Thoracic aorta (tissue), 2 donors: ENCODE measurements around the gene HPS1. TPM values are rescaled to one million over a fixed set of nuclear protein-coding genes. Genes with fewer than 3 reads are reported as not detected.

Source experiments
- ATAC-seq: fragments of 150-250 bp; one replicate; pipeline ENCODE4 v1.8.0; 2017; ENCODE audit warnings: low read depth; ENCODE audit not compliant: insufficient number of reproducible peaks, low FRiP score
- DNase-seq: peaks from one replicate; pipeline ENCODE4 v3.0.0-alpha.2; 2020; ENCODE audit warnings: low spot score
- H3K27ac ChIP-seq, 2 donors: fragments of 200-600 bp; sonication (generic); 1 replicate in 1 of 2; 2 replicates in 1 of 2; pipeline ENCODE4 v1.5.1; 2016; ENCODE audit warnings: mild to moderate bottlenecking in 2 of 2, moderate library complexity in 2 of 2
- H3K27me3 ChIP-seq: fragments of 200-600 bp; sonication (generic); replicated peaks from 2 replicates; pipeline ENCODE4 v1.6.0; 2016; ENCODE audit warnings: mild to moderate bottlenecking; ENCODE audit not compliant: insufficient read depth
- H3K36me3 ChIP-seq: fragments of 200-600 bp; sonication (generic); one replicate; pipeline ENCODE4 v1.5.1; 2016
- H3K4me1 ChIP-seq, 2 donors: fragments of 200-600 bp; sonication (generic); 1 replicate in 1 of 2; 2 replicates in 1 of 2; pipeline versions ENCODE4 v1.5.1 to v1.6.0; 2016; ENCODE audit warnings: low read depth in 2 of 2, mild to moderate bottlenecking in 1 of 2; ENCODE audit not compliant: control insufficient read depth in 1 of 2
- H3K4me3 ChIP-seq: fragments of 200-600 bp; sonication (generic); 2 replicates; pipeline ENCODE4 v1.5.1; 2016; ENCODE audit warnings: mild to moderate bottlenecking
- H3K9me3 ChIP-seq: fragments of 200-600 bp; sonication (generic); 2 replicates; pipeline ENCODE4 v1.5.1; 2016
- CTCF ChIP-seq: fragments of 200-600 bp; sonication (generic); IDR thresholded peaks from one replicate; pipeline ENCODE4 v1.5.1; 2019; ENCODE audit warnings: antibody characterized with exemption
- total RNA-seq, 2 donors: library from RNA; depleted of rRNA; stranded (reverse); fragments of >200 nt; gene quantifications; one replicate each; pipeline versions ENCODE4 v1.1.0 to v1.2.3, GENCODE V29; 2016

The HPS1 gene
- total RNA-seq, 2 donors from 2014 or later, result 60.1 to 79.3 TPM

- Histone ChIP-seq H3K27ac (no peak overlapping the region), H3K4me1 (no peaks in the 10 kb centered on the region)
- ATAC-seq, result no peak
These were observed 42.8 kb downstream of the HPS1 start for GRCh38 chr10:98403812-98404504.

GRCh38 chr10:98402931-98403718 is 43.6 kb downstream of the HPS1 start:
- Histone ChIP-seq H3K9me3 (no peaks in the 10 kb centered on the region), H3K27me3 (no peaks in the 10 kb centered on the region), H3K4me3 (no peak overlapping the region), H3K4me1 (no peaks in the 10 kb centered on the region), H3K36me3 (peaks cover 5% of the 10 kb centered on the region), H3K27ac (no peak overlapping the region)
- TF ChIP-seq CTCF, result no peak
- DNase-seq, result no peak
- no peak for ATAC-seq

More at GRCh38 chr10:98403812-98404504, 42.8 kb downstream of the HPS1 start:
- DNase-seq, result no peak
- H3K4me3 ChIP-seq, result no peak overlapping the region
- H3K9me3 ChIP-seq, result no peaks in the 10 kb centered on the region
- H3K27me3 ChIP-seq, result no peaks in the 10 kb centered on the region
- no peak for TF ChIP-seq CTCF
- peaks cover 5% of the 10 kb centered on the region for H3K36me3 ChIP-seq

- H3K4me3 ChIP-seq, result no peak overlapping the region
- TF ChIP-seq CTCF, result no peak
- H3K4me1 ChIP-seq, result no peaks in the 10 kb centered on the region
- H3K27ac ChIP-seq, result no peak overlapping the region
- DNase-seq (no peak), ATAC-seq (no peak)
- H3K27me3 ChIP-seq, result no peaks in the 10 kb centered on the region
- H3K36me3 ChIP-seq, result peaks cover 5% of the 10 kb centered on the region
- no peaks in the 10 kb centered on the region for H3K9me3 ChIP-seq
These were observed 44.3 kb downstream of the HPS1 start for GRCh38 chr10:98402478-98402877.

GRCh38 chr10:98400482-98400881 is 46.3 kb downstream of the HPS1 start:
- DNase-seq, result no peak
- TF ChIP-seq CTCF, result no peak

GRCh38 chr10:98399784-98400183 is 47.0 kb downstream of the HPS1 start:
- H3K27me3 ChIP-seq, result no peaks in the 10 kb centered on the region
- ATAC-seq (no peak), DNase-seq (no peak)
- H3K27ac ChIP-seq, result no peak overlapping the region
- no peaks in the 10 kb centered on the region for H3K9me3 ChIP-seq
- no peak overlapping the region for H3K4me3 ChIP-seq
- peaks cover 10% of the 10 kb centered on the region for H3K36me3 ChIP-seq
- TF ChIP-seq CTCF, result no peak
- no peaks in the 10 kb centered on the region for H3K4me1 ChIP-seq

More at GRCh38 chr10:98400482-98400881, 46.3 kb downstream of the HPS1 start:
- ATAC-seq, result no peak
- no peaks in the 10 kb centered on the region for H3K27me3 ChIP-seq
- H3K27ac ChIP-seq, result no peak overlapping the region
- no peak overlapping the region for H3K4me3 ChIP-seq
- H3K36me3 ChIP-seq, result peaks cover 10% of the 10 kb centered on the region
- no peaks in the 10 kb centered on the region for H3K4me1 ChIP-seq
- H3K9me3 ChIP-seq, result no peaks in the 10 kb centered on the region
